Testis (tissue), 3 donors: ENCODE measurements around the gene TAF3. TPM values are rescaled to one million over a fixed set of nuclear protein-coding genes. Genes with fewer than 3 reads are reported as not detected.

Experiments
- DNase-seq: peaks from one replicate; pipeline ENCODE4 v3.0.0-alpha.2; 2019
- H3K27ac ChIP-seq, 2 donors: fragments of 200-600 bp; sonication (generic); one replicate each; pipeline ENCODE4 v1.5.1; 2019
- H3K27me3 ChIP-seq: fragments of 200-600 bp; sonication (generic); one replicate; pipeline ENCODE4 v1.5.1; 2019
- H3K36me3 ChIP-seq: fragments of 200-600 bp; sonication (generic); one replicate; pipeline ENCODE4 v1.5.1; 2017; ENCODE audit warnings: low read depth; ENCODE audit errors: missing control alignments
- H3K4me1 ChIP-seq: fragments of 200-600 bp; sonication (generic); one replicate; pipeline ENCODE4 v1.5.1; 2019
- H3K4me3 ChIP-seq, 2 donors: fragments of 200-600 bp; sonication (generic); one replicate each; pipeline ENCODE4 v1.5.1; 2017 to 2019
- H3K9me3 ChIP-seq: fragments of 200-600 bp; sonication (generic); one replicate; pipeline ENCODE4 v1.5.1; 2017
- POLR2A ChIP-seq: fragments of 450-650 bp; IDR thresholded peaks from one replicate; pipeline ENCODE4 v1.6.1; 2017; ENCODE audit warnings: antibody characterized with exemption, mild to moderate bottlenecking, moderate library complexity
- WGBS, 2 donors: methylation state at CpG; one replicate each; pipeline ENCODE4 v1.1.5; 2018; 5-methylcytosine and 5-hydroxymethylcytosine counted together
- intact Hi-C: fragments of 100-400 bp; cut with DNase I; formaldehyde crosslinking; loops from one replicate; pipeline ENCODE4 v1.15.1; 2023; ENCODE audit warnings: low total_unique reads
- polyA plus RNA-seq: library from polyadenylated mRNA; stranded (reverse); fragments of 350-450 nt; fragmentation: Illumina TruSeq; extraction: RNeasy Lipid Tissue Mini Kit (QIAGEN cat#74804); gene quantifications from one replicate; pipeline ENCODE4 v1.2.3, GENCODE V29; 2014; ENCODE audit warnings: low read depth, low replicate concordance; ENCODE audit not compliant: insufficient read depth
- total RNA-seq, 2 donors: library from RNA; depleted of rRNA; stranded (reverse); fragments of >200 nt; gene quantifications; one replicate each; pipeline ENCODE4 v1.2.3, GENCODE V29; 2016
- TF ChIP-seq, protein P1 (sequence below), 3 experiments: fragments of 450-650 bp in 2 of 3; fragments of 200-600 bp in 1 of 3; sonication (generic) in 1 of 3; IDR thresholded peaks; one replicate each; pipeline ENCODE4 v1.5.1; 2016 to 2019; ENCODE audit warnings: antibody characterized with exemption in 3 of 3, mild to moderate bottlenecking in 2 of 3, moderate library complexity in 1 of 3

Gene TAF3
- total and polyA plus RNA-seq, 3 donors from 2014 or later = 7.0 to 33.0 (median 32.8) TPM

GRCh38 chr10:8055420-8056349 is 237.4 kb downstream of the TAF3 start:
- no peak for DNase-seq
- H3K9me3 ChIP-seq = no peaks in the 10 kb centered on the region
- H3K4me1 ChIP-seq = peaks cover 20% of the 10 kb centered on the region
- intact Hi-C loops = no loop called here
- no peak for TF ChIP-seq POLR2A
- TF ChIP-seq, protein P1, sequence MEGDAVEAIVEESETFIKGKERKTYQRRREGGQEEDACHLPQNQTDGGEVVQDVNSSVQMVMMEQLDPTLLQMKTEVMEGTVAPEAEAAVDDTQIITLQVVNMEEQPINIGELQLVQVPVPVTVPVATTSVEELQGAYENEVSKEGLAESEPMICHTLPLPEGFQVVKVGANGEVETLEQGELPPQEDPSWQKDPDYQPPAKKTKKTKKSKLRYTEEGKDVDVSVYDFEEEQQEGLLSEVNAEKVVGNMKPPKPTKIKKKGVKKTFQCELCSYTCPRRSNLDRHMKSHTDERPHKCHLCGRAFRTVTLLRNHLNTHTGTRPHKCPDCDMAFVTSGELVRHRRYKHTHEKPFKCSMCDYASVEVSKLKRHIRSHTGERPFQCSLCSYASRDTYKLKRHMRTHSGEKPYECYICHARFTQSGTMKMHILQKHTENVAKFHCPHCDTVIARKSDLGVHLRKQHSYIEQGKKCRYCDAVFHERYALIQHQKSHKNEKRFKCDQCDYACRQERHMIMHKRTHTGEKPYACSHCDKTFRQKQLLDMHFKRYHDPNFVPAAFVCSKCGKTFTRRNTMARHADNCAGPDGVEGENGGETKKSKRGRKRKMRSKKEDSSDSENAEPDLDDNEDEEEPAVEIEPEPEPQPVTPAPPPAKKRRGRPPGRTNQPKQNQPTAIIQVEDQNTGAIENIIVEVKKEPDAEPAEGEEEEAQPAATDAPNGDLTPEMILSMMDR (IDR thresholded peaks at IDR 0.05) = no peak
- H3K36me3 ChIP-seq = no peaks in the 10 kb centered on the region
- H3K4me3 ChIP-seq = peak overlapping the region in 1 of 2 donors; percentile 23
- 17 to 33% methylated on average over 40 to 84 of the region's 85 CpGs for WGBS, 2 donors
- no peak overlapping the region for H3K27ac ChIP-seq
- H3K27me3 ChIP-seq = no peaks in the 10 kb centered on the region

DNA sequence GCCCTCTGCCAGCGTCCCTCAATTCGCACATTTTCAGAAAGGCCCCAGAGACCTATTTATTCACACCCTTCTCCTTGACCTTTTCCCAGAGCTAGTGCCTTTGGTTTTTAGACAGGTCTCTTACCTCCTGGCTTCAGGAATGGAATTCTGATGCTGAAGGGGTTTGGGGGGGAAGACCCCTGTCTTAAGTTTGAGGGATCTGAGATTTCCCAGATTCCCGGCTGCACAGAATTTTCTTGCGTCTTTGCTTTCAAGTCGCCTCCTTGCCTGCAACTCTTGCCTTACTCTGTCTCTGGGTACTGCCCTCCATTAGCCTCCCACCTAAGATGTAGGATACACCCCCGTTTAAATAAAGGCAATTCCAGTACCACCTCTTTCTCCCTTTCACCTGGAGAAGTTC is 238.1 kb downstream of the TAF3 start:
- no peak overlapping the region for H3K27ac ChIP-seq
- H3K4me1 ChIP-seq = peaks cover 13% of the 10 kb centered on the region

GRCh38 chr10:8056871-8057331 is 238.6 kb downstream of the TAF3 start:
- WGBS, 2 donors = 51 to 56% methylated on average over 13 of the region's 13 CpGs
- intact Hi-C loops = no loop called here

More for the DNA sequence above, 238.1 kb downstream of the TAF3 start:
- H3K36me3 ChIP-seq = no peaks in the 10 kb centered on the region
- WGBS, 2 donors = 46 to 57% methylated on average over 6 of the region's 6 CpGs
- H3K27me3 ChIP-seq = no peaks in the 10 kb centered on the region
- H3K4me3 ChIP-seq = peak overlapping the region in 1 of 2 donors; percentile 23
- intact Hi-C loops = no loop called here
- DNase-seq = no peak
- no peaks in the 10 kb centered on the region for H3K9me3 ChIP-seq
- TF ChIP-seq, protein P1 (IDR thresholded peaks at IDR 0.05) = no peak
- TF ChIP-seq POLR2A = no peak

GRCh38 chr10:8057636-8058273 is 239.4 kb downstream of the TAF3 start:
- Histone ChIP-seq H3K4me1 (peaks cover 8% of the 10 kb centered on the region), H3K4me3 (no peak overlapping the region), H3K27me3 (no peaks in the 10 kb centered on the region), H3K9me3 (no peaks in the 10 kb centered on the region), H3K27ac (no peak overlapping the region), H3K36me3 (no peaks in the 10 kb centered on the region)
- no peak for DNase-seq
- intact Hi-C loops = no loop called here
- 50 to 59% methylated on average over 15 of the region's 15 CpGs for WGBS, 2 donors
- TF ChIP-seq POLR2A = no peak
- TF ChIP-seq, protein P1 (IDR thresholded peaks at IDR 0.05) = no peak

More at GRCh38 chr10:8056871-8057331, 238.6 kb downstream of the TAF3 start:
- no peaks in the 10 kb centered on the region for H3K27me3 ChIP-seq
- H3K36me3 ChIP-seq = no peaks in the 10 kb centered on the region
- peaks cover 8% of the 10 kb centered on the region for H3K4me1 ChIP-seq
- no peak overlapping the region for H3K27ac ChIP-seq
- no peaks in the 10 kb centered on the region for H3K9me3 ChIP-seq
- TF ChIP-seq, protein P1 (IDR thresholded peaks at IDR 0.05) = no peak
- no peak for TF ChIP-seq POLR2A
- no peak overlapping the region for H3K4me3 ChIP-seq
- no peak for DNase-seq
